HG03432 (cell line): ENCODE results near the gene GLIS2.
"Not testable (repeated sequence)": the region's sequence is repeated elsewhere in the genome, so short reads cannot be mapped to it uniquely, and the experiment has no call there.

ENCODE experiments used
- ATAC-seq: cut with Tn5 transposase; IDR thresholded peaks from one replicate; pipeline ENCODE4 v1.9.1; 2021; ENCODE audit warnings: mild to moderate bottlenecking, moderate library complexity; ENCODE audit not compliant: unreplicated experiment

GLIS2 gene

DNA sequence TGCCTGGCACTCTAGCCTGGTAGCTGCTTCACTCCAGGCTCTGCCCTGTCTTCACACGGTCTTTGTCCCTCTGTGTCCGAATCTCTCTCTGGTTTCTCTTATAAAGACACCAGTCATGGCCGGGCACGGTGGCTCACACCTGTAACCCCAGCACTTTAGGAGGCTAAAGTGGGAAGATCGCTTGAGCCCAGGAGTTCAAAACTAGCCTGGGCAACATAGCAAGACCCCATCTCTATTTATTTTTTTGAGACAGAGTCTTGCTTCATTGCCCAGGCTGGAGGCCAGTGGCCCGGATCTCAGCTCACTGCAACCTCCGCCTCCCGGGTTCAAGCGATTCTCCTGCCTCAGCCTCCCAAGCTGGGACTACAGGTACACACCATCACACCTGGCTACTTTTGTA lies 17.8 kb downstream of the GLIS2 start:
- ATAC-seq, result not testable (repeated sequence)

DNA sequence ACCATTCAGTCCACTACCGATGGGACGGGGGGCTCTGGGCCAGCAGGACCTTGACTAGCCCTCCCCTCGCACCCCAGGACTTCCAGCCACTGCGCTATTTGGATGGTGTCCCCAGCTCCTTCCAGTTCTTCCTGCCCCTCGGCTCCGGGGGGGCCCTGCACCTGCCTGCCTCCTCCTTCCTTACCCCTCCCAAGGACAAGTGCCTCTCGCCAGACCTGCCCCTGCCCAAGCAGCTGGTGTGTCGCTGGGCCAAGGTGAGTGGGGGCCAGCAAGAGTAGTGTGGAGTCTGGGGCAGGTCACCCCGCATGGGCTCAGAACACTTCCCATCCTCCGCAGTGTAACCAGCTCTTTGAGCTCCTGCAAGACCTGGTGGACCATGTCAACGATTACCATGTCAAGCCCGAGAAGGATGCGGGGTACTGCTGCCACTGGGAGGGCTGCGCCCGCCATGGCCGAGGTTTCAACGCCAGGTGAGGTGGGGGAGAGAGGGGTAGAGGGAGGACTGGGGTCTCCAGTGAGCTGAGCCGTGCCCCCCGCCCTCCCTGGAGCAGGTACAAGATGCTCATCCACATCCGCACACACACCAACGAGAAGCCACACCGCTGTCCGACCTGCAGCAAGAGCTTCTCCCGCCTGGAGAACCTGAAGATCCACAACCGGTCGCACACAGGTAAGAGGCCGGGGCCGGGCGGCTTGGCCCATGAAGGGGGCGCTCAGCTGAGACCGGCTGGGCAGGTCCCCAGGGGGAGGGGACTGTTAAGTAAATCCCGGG lies 19.0 kb downstream of the GLIS2 start:
- ATAC-seq, result no peak

DNA sequence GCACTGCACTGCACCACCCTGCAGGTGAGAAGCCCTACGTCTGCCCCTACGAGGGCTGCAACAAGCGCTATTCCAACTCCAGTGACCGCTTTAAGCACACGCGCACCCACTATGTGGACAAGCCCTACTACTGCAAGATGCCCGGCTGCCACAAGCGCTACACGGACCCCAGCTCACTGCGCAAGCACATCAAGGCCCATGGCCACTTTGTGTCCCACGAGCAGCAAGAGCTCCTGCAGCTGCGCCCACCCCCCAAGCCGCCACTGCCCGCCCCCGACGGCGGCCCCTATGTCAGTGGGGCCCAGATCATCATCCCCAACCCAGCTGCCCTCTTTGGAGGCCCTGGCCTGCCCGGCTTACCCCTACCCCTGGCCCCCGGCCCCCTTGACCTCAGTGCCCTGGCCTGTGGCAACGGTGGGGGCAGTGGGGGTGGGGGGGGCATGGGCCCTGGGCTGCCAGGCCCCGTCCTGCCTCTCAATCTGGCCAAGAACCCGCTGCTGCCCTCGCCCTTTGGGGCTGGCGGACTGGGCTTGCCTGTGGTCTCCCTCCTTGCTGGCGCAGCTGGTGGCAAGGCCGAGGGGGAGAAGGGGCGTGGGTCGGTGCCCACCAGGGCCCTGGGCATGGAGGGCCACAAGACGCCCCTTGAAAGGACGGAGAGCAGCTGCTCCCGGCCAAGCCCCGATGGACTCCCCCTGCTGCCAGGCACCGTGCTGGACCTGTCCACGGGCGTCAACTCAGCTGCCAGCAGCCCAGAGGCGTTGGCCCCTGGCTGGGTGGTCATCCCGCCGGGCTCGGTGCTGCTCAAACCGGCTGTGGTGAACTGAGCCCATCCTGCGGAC lies 21.1 kb downstream of the GLIS2 start:
- ATAC-seq, result no peak

DNA sequence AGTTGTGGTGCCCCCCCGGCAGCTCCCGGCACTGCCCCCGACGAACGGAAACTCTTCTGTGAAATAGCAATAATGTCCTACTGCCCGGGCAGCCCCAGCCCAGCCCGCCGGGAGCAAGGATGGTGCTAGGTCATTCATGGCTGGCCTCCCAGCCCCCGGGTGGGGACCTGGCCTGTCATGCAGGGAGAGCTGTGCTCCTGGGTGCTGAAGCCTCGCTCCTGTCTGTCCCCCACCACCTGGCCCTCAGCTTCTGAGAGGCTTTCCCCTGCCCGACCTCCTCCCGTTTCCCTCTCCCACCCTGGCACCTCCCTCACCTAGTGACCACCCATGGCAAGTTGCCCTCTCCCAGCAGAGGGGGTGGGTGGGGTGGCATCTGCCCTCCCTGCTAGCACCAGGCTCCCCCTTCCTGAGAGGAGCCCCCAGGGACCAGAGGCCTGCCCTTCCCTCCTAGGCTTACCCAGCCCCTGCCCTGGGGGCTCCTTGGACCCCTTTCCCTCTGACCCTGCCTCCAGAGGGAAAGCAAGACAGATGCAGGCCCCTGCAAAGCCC lies 21.7 kb downstream of the GLIS2 start:
- no peak for ATAC-seq

DNA sequence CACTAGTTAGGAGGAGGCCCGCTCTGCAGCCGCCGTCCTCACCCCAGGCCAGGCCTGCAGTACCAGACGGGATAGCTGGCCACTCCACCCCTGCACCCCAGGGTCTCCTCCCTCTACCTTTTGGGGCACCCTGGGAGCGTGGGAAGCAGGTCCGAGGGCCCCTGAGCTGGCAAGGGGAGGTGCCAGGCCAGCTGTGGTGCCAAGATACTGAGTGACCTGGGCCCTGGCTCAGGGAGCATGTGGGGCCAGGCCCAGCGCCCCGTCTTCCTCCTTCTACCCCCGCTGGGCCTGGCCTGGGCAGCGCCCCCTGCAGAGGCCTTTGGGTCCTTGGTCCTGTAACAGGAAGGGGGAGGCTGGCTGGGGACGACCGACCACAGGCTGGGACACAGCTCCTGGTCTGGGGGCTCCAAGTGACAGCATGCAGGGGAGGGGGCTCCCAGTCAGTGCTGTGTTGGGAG lies 22.3 kb downstream of the GLIS2 start:
- ATAC-seq, result no peak

DNA sequence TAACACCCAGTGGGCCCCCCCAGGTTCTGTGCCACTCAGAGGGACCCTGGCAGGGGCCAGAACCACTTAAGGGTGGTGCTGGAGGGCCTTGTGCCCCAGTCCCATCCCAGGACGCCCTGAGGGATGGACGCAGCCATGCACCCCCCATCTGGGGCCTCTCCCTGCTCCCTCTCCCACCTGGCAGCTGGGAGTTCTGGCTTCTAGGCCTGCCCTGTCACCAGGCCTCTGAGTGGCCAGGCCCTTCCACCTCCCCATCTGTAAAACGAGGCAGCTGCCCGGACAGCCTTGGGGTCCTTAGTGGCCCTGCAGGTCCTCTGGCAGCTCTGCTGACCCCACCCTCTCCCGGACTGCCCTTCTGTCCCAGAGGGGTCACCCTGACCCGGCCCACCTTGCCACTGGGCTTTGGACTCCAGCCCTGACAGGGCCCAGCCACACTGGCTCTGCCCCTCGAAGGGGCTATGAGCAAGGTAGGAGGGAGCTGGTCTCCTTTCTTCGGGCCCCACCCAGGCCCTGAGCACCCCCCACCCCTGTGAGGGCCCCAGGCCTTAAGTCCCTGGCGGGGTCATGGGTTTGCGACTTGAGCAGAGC lies 22.9 kb downstream of the GLIS2 start:
- ATAC-seq, result no peak

DNA sequence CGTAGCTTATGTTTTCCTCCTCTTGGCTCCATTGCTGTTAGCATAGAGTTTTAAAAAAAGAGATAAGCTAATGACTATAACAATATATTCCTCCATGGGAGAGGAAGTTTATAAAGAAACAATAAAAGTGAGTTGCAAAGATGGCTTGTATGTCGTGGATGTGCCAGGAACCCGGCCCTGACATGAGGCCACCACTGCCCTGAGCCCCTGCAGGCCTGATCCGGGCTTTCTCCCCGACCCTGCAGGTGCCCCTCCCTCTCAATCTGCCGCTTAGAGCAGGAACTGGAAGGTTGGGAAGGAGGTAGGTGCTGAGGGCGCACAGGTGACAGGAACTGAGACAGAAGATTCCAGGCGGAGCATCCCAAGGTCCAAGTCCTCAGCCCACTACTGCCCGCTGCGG lies 23.6 kb downstream of the GLIS2 start:
- ATAC-seq, result no peak

DNA sequence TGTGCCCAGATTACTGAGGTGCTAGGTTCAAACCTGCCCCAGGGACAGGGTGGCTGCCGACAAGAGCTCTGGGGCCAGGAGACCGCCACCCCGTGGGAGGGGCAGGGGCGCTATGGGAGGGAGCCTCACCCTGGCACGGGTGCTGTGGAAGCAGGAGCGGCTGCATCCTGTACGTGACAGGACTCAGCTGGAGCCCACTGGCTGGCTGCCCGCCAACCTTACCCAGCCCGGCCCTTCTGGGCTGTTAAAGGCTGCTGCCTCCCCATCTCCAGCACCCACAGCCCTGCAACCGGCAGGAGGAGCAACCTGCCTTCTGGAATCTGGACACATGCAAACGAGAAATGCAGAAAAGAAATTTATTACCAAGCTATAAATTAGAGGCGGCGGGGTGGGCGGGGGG lies 24.0 kb downstream of the GLIS2 start:
- ATAC-seq, result no peak

DNA sequence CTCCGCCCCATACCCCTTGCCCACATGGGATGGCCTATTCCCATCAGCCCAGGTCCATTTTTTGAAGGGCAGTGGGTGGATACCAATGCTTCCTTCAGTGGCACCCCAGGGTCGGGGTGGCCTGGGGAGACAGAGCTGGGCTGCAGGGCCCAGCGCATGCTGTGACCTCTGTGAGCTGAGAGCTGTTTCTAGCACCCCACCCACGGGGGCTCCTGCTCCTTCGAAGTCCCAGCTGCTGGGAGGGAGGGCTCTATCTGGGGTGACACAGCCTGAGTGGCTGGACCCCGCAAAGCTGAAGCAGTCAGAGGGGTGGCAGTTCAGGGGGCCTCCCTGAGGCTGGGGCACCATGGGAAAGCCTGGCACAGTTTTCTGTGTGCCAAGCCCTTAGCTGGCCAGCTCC lies 24.6 kb downstream of the GLIS2 start:
- ATAC-seq, result no peak

DNA sequence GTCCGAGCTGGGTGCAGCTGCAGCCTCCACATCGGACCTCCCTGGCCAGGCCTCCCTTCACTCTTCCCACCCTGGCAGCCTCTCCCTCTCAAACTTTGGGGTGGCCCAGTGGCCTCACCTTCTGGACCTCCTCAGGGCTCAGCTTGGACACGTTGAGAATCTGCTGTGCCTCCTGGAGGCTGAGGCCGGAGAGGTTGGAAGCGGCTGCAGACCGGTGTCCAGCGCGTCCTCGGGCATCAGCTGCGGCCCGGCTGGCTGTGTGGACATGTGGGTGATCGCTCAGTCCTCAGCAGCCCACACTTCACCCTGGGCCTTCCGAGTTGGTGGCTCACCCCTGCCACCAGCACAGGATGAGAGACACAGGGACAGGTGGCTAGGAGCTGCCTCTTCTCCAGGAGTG lies 25.4 kb downstream of the GLIS2 start:
- no peak for ATAC-seq

DNA sequence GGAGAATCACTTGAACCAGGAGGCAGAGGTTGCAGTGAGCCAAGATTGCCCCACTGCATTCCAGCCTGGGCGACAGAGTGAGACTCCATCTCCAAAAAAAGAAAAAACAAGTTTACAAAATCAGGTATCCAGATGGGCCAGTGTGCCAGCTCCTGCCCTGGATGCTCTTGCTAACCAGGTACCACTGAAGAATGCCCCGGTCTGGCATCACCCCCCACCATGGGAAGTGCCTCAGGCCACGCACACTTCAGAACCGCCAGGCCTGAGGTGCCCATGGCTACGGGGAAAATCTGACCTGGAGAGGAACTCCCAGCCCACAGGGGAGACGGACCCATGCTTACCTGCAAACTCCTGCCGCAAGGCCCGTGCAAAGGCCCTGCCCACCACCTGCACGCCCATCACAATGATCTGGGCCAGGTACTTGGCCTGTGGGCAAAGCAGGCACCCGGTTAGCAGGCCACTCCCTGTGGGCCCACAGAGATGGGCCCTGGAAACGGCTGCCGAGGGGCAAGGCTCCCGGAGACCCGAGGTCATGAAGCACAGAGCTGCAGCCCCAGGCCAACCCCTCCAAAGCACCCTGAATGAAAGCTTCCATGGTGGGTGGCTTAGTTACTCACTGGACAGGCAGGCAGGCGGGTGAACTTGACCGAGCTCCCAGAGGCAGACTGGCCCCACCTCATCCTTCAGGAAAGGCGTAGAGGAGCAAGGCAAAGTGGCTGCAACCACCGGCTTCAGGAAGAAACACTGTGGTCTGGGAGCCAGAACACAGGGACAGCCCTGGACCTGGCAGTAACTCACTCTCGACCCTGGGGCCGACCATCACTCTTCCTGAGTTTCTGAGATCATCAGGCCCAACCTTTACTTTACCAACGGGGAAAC lies 27.2 kb downstream of the GLIS2 start:
- ATAC-seq, result no peak

DNA sequence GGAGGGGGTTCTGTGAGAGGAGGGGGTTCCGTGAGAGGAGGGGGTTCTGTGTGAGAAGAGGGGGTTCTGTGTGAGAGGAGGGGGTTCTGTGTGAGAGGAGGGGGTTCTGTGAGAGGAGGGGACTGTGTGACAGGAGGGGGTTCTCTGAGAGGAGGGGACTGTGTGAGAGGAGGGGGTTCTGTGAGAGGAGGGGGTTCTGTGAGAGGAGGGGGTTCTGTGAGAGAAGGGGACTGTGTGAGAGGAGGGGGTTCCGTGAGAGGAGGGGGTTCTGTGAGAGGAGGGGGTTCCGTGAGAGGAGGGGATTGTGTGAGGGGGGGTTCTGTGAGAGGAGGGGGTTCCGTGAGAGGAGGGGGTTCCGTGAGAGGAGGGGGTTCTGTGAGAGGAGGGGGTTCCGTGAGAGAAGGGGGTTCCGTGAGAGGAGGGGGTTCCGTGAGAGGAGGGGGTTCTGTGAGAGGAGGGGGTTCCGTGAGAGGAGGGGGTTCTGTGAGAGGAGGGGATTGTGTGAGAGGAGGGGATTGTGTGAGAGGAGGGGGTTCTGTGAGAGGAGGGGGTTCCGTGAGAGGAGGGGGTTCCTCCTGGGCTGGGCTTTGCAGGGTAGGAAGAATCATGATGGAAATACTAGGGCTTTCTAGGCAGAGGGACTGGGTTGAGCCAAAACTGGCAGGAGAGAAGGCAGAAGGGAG lies 28.6 kb downstream of the GLIS2 start:
- ATAC-seq, result not testable (repeated sequence)

DNA sequence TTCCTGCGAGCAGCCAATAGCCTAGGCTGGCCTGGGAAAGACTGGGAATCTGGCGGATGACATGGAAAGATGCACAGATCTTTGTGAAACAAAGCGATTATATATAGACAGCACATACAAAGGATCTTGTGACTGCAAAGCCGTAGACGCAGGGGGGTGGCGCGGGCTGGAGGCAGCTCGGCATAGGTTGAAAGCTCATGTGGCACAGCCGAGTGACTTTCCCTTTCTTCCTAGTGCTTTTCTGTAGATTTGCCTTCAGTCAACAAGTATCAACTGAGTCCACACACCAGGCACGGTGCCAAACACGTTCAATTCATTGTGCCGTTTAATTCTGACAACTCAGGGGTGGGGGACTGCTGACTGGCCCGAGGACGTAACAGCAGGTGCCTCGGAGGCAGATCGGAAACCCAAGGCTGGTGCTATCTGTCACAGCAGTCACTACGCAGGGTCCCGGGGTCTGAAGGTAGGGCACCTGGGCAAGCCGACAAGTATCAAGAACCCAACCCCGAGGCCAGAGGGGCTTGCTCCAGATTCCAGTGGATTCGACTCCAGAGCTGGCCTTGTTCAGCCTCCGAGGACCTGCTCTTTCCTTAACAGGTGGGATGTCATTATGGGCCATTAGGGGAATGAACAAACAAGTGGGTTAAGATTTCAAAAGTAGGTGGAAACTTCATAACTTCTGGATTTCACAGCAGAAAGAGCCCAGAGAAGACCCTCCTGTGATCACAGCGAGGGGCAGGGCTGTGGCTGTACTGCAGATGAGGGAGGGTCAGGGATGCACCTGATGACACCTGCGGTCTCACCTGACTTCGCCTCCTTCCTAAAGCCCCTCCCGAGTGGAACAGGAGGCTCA lies 29.3 kb downstream of the GLIS2 start:
- ATAC-seq, result no peak

DNA sequence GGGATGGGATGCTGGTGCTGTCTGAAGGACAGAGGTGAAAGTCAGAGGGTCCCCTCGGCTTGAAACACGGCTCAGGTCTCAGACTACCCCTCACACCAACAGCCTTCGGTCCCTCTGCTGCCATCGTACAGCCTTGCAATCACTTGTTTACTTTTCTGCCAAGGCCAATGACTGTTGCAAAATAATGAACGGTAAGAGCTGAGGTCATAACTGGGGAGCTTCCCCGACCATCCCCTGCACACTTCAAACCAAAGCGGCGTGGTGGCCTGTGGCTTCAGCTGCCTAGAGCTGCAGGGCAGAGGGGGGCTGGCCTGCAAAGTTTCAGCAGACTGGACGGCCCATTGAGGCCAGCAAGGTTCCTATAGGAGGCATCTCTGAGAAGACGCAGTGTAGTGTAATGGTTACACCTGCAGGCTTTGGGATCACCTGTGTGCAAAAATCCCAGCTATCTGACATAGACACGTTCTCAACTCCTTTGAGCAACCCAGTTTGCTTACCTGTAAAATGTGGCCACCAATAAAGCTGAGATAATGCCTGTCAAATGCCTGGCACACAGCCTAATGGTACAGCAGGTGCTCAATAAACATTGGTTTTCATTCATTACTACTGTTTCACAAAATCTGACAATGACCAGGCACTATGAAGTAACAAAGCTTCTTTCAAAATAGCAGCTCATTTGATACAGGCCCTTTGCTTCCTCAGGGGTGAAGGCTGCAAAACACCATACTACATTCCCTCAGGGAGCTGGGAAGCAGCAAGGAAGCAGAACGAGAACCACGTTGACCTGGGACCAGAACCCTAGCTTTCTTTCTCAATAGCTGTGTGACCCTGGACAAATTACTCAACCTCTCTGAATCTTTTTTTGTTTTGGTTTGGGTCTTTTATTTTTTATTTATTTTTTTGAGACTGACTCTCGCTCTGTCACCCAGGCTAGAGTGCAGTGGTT lies 30.2 kb downstream of the GLIS2 start:
- ATAC-seq, result no peak

DNA sequence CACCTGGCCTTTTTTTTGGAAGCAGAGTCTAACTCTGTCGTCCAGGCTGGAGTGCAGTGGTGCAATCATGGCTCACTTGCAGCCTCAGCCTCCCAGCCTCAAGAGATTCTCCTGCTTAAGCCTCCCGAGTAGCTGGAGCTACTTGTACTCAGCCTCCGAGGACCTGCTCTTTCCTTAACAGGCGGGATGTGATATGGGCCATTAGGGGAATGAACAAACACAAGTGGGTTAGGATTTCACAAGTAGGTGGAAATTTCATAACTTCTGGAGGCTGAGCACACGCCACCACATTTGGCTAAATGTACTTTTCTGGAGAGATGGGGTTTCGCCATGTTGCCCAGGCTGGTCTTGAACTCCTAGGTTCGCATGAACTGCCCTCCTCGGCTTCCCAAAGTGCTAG lies 31.1 kb downstream of the GLIS2 start:
- no peak for ATAC-seq

DNA sequence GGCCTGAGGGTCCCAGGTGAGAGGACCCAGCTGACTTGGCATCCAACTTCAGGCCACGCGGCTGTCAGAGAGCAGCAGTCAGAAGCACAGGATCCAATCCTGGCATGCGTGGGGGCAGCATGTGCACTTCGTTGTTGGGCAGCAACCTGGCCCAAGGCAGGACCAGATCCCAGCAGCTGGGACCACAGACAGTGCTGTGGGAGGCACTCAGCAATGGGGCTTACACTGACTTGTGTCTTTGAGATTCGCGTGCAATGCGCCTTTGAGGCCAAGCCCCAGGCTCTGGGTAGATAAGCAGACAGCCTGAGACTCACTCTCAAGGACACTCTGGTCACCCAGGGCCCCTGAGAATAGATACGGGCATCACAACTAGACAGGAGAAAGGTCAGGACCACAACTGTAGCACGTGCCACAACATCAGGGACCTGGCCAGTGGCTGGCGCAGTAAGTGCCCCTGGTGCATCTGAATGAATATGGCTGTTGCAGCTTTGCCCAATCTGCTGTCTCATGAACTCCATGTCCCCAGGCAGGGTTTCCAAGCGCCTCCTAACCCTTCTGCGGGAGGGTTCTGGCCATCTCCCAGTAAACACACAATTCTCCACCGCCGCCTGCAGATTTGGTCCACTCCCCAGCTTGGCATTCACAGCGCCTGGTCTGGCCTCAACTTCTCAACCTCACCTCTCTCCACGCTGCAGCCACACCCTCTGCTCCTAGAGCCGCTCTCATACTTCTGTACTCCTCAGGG lies 32.1 kb downstream of the GLIS2 start:
- ATAC-seq, result no peak

DNA sequence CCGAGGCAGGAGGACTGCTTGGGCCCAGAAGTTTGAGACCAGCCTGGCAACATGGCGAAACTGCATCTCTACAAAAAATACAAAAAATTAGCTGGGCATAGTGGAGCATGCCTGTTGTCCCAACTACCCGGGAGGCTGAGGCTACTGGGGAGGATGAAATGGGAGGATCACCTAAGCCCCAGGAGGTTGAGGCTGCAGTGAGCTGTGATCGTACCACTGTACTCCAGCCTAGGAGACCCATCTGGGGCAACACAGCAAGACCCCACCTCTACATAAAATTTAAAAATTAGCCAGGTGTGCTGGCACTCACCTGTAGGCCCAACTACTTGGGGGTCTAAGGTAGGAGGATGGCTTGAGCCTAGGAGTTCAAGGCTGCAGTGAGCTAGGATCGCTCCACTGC lies 33.5 kb downstream of the GLIS2 start:
- no peak for ATAC-seq
